ENCODE results near the gene YIF1B.

YIF1B gene

GRCh38 chr19:38318660-38319059 is 2.9 kb upstream of the YIF1B start:
- DNase-seq (ENCODE audit: low spot score) = no peak
- Histone ChIP-seq H4K8ac (ENCODE audit: low read depth, low read length) (no peak overlapping the region), H3K36me3 (replicated peaks in 1 of 2; ENCODE audit: control insufficient read depth in 2 of 2, insufficient read depth in 2 of 2, low read length in 2 of 2) (no peaks in the 10 kb centered on the region), H2AK5ac (ENCODE audit: low read depth, low read length) (peak overlapping the region; percentile 10), H3K79me1 (ENCODE audit: low read depth, low read length) (no peaks in the 10 kb centered on the region), H3K4me1 (ENCODE audit: control insufficient read depth in 2 of 2, insufficient read depth in 1 of 2, low read depth in 1 of 2, low read length in 2 of 2) (peaks cover 2 to 7% of the 10 kb centered on the region in 2 donors), H3K9me3 (replicated peaks in 1 of 2; ENCODE audit: control insufficient read depth in 2 of 2, insufficient read depth in 1 of 2, low read depth in 1 of 2, low read length in 2 of 2) (peaks cover 0 to 3% of the 10 kb centered on the region in 2 donors), H3K27ac (replicated peaks; ENCODE audit: low read length) (no peak overlapping the region), H3K4ac (ENCODE audit: low read length) (no peak overlapping the region), H3K14ac (ENCODE audit: low read length) (no peak overlapping the region), H3K4me3 (ENCODE audit: low read length in 2 of 2) (no peak overlapping the region), H2BK12ac (ENCODE audit: low read length) (no peak overlapping the region), H3K4me2 (ENCODE audit: insufficient read depth, low read length, poor library complexity, severe bottlenecking) (no peak overlapping the region), H2BK5ac (ENCODE audit: low read length) (no peak overlapping the region), H2BK120ac (ENCODE audit: low read depth, low read length) (no peak overlapping the region), H3K9ac (ENCODE audit: low read depth, low read length, poor library complexity) (no peak overlapping the region), H3K27me3 (ENCODE audit: control insufficient read depth in 3 of 3, insufficient read depth in 3 of 3, low read depth in 1 of 3, low read length in 3 of 3) (peaks cover 12 to 65% (median 36%) of the 10 kb centered on the region in 3 experiments), H4K91ac (ENCODE audit: low read depth, low read length, poor library complexity) (no peak overlapping the region), H2AFZ (ENCODE audit: low read length) (no peak overlapping the region), H3K23ac (ENCODE audit: low read depth, low read length, poor library complexity) (no peak overlapping the region), H3K18ac (ENCODE audit: low read length) (no peak overlapping the region), H2BK15ac (ENCODE audit: low read length) (no peak overlapping the region)
- WGBS, 2 donors (ENCODE audit: extremely low coverage in 2 of 2, insufficient read length in 2 of 2, insufficient replicate concordance in 1 of 2) = no CpG with 5 or more reads among the region's 6 CpGs

DNA sequence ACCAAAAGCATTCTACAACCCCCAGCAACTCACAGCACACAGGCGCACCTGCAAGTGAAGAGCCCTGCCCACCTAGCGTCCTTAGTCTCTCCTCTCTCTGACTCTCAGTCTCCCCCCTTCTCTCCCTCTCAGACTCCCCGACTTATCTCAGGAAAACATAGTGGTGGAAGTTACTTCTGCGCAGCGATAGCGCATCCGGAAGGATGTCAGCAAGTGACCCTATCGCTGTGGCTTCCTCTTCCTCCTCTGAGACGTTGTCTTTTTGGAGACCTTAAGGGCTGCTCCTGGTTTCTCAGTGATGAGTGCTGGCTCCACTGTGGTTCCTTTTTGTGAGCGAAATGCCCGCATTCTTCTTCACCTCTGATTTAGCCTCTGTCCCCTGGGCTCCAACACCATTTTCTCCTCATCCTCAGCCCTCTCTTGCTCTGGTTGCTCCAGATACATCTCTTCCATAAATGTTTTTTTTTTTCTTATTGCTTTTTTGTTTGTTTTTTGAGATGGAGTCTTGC is 1.4 kb upstream of the YIF1B start:
- Histone ChIP-seq H2AK5ac (ENCODE audit: low read depth, low read length) (no peak overlapping the region), H4K8ac (ENCODE audit: low read depth, low read length) (peak overlapping the region; percentile 29), H3K4ac (ENCODE audit: low read length) (no peak overlapping the region), H3K9ac (ENCODE audit: low read depth, low read length, poor library complexity) (no peak overlapping the region), H3K36me3 (replicated peaks in 1 of 2; ENCODE audit: control insufficient read depth in 2 of 2, insufficient read depth in 2 of 2, low read length in 2 of 2) (no peaks in the 10 kb centered on the region), H2BK15ac (ENCODE audit: low read length) (peak overlapping the region; percentile 7), H3K79me1 (ENCODE audit: low read depth, low read length) (no peaks in the 10 kb centered on the region), H3K23ac (ENCODE audit: low read depth, low read length, poor library complexity) (peak overlapping the region; percentile 5), H3K27me3 (ENCODE audit: control insufficient read depth in 3 of 3, insufficient read depth in 3 of 3, low read depth in 1 of 3, low read length in 3 of 3) (peaks cover 12 to 55% (median 36%) of the 10 kb centered on the region in 3 experiments), H4K91ac (ENCODE audit: low read depth, low read length, poor library complexity) (no peak overlapping the region), H3K4me1 (ENCODE audit: control insufficient read depth in 2 of 2, insufficient read depth in 1 of 2, low read depth in 1 of 2, low read length in 2 of 2) (peaks cover 2 to 10% of the 10 kb centered on the region in 2 donors), H3K14ac (ENCODE audit: low read length) (no peak overlapping the region), H3K27ac (replicated peaks; ENCODE audit: low read length) (no peak overlapping the region), H2BK5ac (ENCODE audit: low read length) (no peak overlapping the region), H2AFZ (ENCODE audit: low read length) (no peak overlapping the region), H2BK12ac (ENCODE audit: low read length) (no peak overlapping the region), H3K9me3 (replicated peaks in 1 of 2; ENCODE audit: control insufficient read depth in 2 of 2, insufficient read depth in 1 of 2, low read depth in 1 of 2, low read length in 2 of 2) (peaks cover 0 to 3% of the 10 kb centered on the region in 2 donors), H3K4me3 (ENCODE audit: low read length in 2 of 2) (no peak overlapping the region), H3K4me2 (ENCODE audit: insufficient read depth, low read length, poor library complexity, severe bottlenecking) (no peak overlapping the region), H2BK120ac (ENCODE audit: low read depth, low read length) (no peak overlapping the region), H3K18ac (ENCODE audit: low read length) (no peak overlapping the region)
- DNase-seq (ENCODE audit: low spot score) = no peak
- no CpG with 5 or more reads among the region's 11 CpGs for WGBS, 2 donors (ENCODE audit: extremely low coverage in 2 of 2, insufficient read length in 2 of 2, insufficient replicate concordance in 1 of 2)

DNA sequence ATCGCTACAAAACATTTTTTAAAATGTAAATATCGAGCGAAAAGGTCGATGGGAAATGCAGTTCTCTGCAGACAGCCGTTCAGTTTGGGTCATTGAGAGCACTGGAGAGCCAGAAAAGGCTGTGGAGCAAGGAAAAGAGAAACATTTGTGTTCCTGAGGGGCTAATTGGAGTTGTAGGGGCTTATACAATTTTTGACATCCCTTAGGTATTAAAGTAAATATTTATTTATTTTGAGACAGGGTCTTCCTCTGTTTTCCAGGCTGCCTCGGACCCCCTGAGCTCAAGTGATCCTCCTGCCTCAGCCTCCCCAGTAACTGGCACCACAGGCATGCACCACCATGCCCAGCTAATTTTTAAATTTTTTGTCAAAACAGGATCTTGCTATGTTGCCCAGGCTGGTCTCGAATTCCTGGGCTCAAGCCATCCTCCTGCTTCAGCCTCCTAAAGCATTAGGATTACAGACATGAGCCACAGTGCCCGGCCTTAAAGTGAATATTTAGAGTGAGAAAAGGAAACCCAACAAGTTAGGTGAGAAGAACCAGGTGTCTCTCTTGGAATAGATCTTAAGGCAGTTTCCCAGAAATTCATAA is 825 bp upstream of the YIF1B start:
- peaks cover 12 to 49% (median 36%) of the 10 kb centered on the region in 3 experiments for H3K27me3 ChIP-seq (ENCODE audit: control insufficient read depth in 3 of 3, insufficient read depth in 3 of 3, low read depth in 1 of 3, low read length in 3 of 3)

GRCh38 chr19:38310986-38311385 is 4.8 kb downstream of the YIF1B start:
- Histone ChIP-seq H3K14ac (ENCODE audit: low read length) (no peak overlapping the region), H2AK5ac (ENCODE audit: low read depth, low read length) (no peak overlapping the region), H3K79me1 (ENCODE audit: low read depth, low read length) (peaks cover 2% of the 10 kb centered on the region), H3K4ac (ENCODE audit: low read length) (no peak overlapping the region), H3K9ac (ENCODE audit: low read depth, low read length, poor library complexity) (no peak overlapping the region), H2BK12ac (ENCODE audit: low read length) (no peak overlapping the region), H3K27ac (replicated peaks; ENCODE audit: low read length) (no peak overlapping the region), H4K8ac (ENCODE audit: low read depth, low read length) (no peak overlapping the region), H3K4me2 (ENCODE audit: insufficient read depth, low read length, poor library complexity, severe bottlenecking) (no peak overlapping the region), H3K23ac (ENCODE audit: low read depth, low read length, poor library complexity) (no peak overlapping the region), H2AFZ (ENCODE audit: low read length) (no peak overlapping the region), H3K9me3 (replicated peaks in 1 of 2; ENCODE audit: control insufficient read depth in 2 of 2, insufficient read depth in 1 of 2, low read depth in 1 of 2, low read length in 2 of 2) (no peaks in the 10 kb centered on the region), H3K4me3 (ENCODE audit: low read length in 2 of 2) (no peak overlapping the region), H2BK5ac (ENCODE audit: low read length) (no peak overlapping the region), H3K36me3 (replicated peaks in 1 of 2; ENCODE audit: control insufficient read depth in 2 of 2, insufficient read depth in 2 of 2, low read length in 2 of 2) (peaks cover 15 to 23% of the 10 kb centered on the region in 2 donors), H3K4me1 (ENCODE audit: control insufficient read depth in 2 of 2, insufficient read depth in 1 of 2, low read depth in 1 of 2, low read length in 2 of 2) (peaks cover 0 to 5% of the 10 kb centered on the region in 2 donors), H3K27me3 (ENCODE audit: control insufficient read depth in 3 of 3, insufficient read depth in 3 of 3, low read depth in 1 of 3, low read length in 3 of 3) (no peaks in the 10 kb centered on the region), H2BK15ac (ENCODE audit: low read length) (no peak overlapping the region), H4K91ac (ENCODE audit: low read depth, low read length, poor library complexity) (no peak overlapping the region), H2BK120ac (ENCODE audit: low read depth, low read length) (no peak overlapping the region), H3K18ac (ENCODE audit: low read length) (no peak overlapping the region)
- no peak for DNase-seq (ENCODE audit: low spot score)
- WGBS, 2 donors (ENCODE audit: extremely low coverage in 2 of 2, insufficient read length in 2 of 2, insufficient replicate concordance in 1 of 2) = no CpG with 5 or more reads among the region's 6 CpGs

More for the DNA sequence above, 825 bp upstream of the YIF1B start:
- Histone ChIP-seq H3K4ac (ENCODE audit: low read length) (no peak overlapping the region), H4K8ac (ENCODE audit: low read depth, low read length) (no peak overlapping the region), H3K27ac (replicated peaks; ENCODE audit: low read length) (peak overlapping the region; percentile 75), H3K79me1 (ENCODE audit: low read depth, low read length) (no peaks in the 10 kb centered on the region), H3K14ac (ENCODE audit: low read length) (no peak overlapping the region), H2BK12ac (ENCODE audit: low read length) (no peak overlapping the region), H2AFZ (ENCODE audit: low read length) (peak overlapping the region; percentile 94), H3K4me2 (ENCODE audit: insufficient read depth, low read length, poor library complexity, severe bottlenecking) (peak overlapping the region; percentile 48), H3K36me3 (replicated peaks in 1 of 2; ENCODE audit: control insufficient read depth in 2 of 2, insufficient read depth in 2 of 2, low read length in 2 of 2) (no peaks in the 10 kb centered on the region), H4K91ac (ENCODE audit: low read depth, low read length, poor library complexity) (no peak overlapping the region), H3K18ac (ENCODE audit: low read length) (no peak overlapping the region), H3K4me3 (ENCODE audit: low read length in 2 of 2) (peak overlapping the region in 1 of 2 donors; percentile 92), H3K9ac (ENCODE audit: low read depth, low read length, poor library complexity) (no peak overlapping the region), H3K4me1 (ENCODE audit: control insufficient read depth in 2 of 2, insufficient read depth in 1 of 2, low read depth in 1 of 2, low read length in 2 of 2) (peaks cover 2 to 10% of the 10 kb centered on the region in 2 donors), H2BK5ac (ENCODE audit: low read length) (no peak overlapping the region), H2BK120ac (ENCODE audit: low read depth, low read length) (no peak overlapping the region), H3K9me3 (replicated peaks in 1 of 2; ENCODE audit: control insufficient read depth in 2 of 2, insufficient read depth in 1 of 2, low read depth in 1 of 2, low read length in 2 of 2) (peaks cover 0 to 3% of the 10 kb centered on the region in 2 donors), H2BK15ac (ENCODE audit: low read length) (no peak overlapping the region), H3K23ac (ENCODE audit: low read depth, low read length, poor library complexity) (no peak overlapping the region), H2AK5ac (ENCODE audit: low read depth, low read length) (no peak overlapping the region)
- no CpG with 5 or more reads among the region's 8 CpGs for WGBS, 2 donors (ENCODE audit: extremely low coverage in 2 of 2, insufficient read length in 2 of 2, insufficient replicate concordance in 1 of 2)
- DNase-seq (ENCODE audit: low spot score) = no peak
